Ovary (tissue), 9 donors: ENCODE results near the gene NDC80. TPM values are rescaled to one million over a fixed set of nuclear protein-coding genes. Genes with fewer than 3 reads are reported as not detected.
A peak's percentile ranks its signal among the peaks of the same experiment; 100 is the strongest.

Experiments used
- DNase-seq, 5 donors: peaks; one replicate each; pipeline ENCODE4 v3.0.0-alpha.2; 2019 to 2020
- H3K27ac ChIP-seq, 2 donors: fragments of 200-600 bp; one replicate each; pipeline versions ENCODE4 v1.5.1 to v1.8.0; 2019 to 2022
- H3K27me3 ChIP-seq: fragments of 200-600 bp; one replicate; pipeline ENCODE4 v1.8.0; 2022
- H3K36me3 ChIP-seq: fragments of 200-600 bp; sonication (generic); one replicate; pipeline ENCODE4 v1.5.1; 2019
- H3K4me1 ChIP-seq: one replicate; pipeline ENCODE4 v1.8.1; 2013; ENCODE audit warnings: mild to moderate bottlenecking, moderate library complexity; ENCODE audit not compliant: insufficient read depth
- H3K4me3 ChIP-seq: fragments of 200-600 bp; sonication (generic); one replicate; pipeline ENCODE4 v1.5.1; 2017
- H3K9me3 ChIP-seq, 2 donors: fragments of 200-600 bp in 1 of 2; sonication (generic) in 1 of 2; one replicate each; pipeline versions ENCODE4 v1.5.1 to v1.8.1; 2013 to 2019; ENCODE audit warnings: mild to moderate bottlenecking in 1 of 2, moderate library complexity in 1 of 2
- CTCF ChIP-seq, 3 donors: fragments of 450-650 bp in 2 of 3; fragments of 200-600 bp in 1 of 3; IDR thresholded peaks; one replicate each; pipeline versions ENCODE4 v1.5.1 to v1.8.0; 2016 to 2022; ENCODE audit warnings: antibody characterized with exemption in 3 of 3, mild to moderate bottlenecking in 1 of 3
- EP300 ChIP-seq: sonication (generic); formaldehyde crosslinking; IDR thresholded peaks from one replicate; pipeline ENCODE4 v1.6.1; 2017; ENCODE audit warnings: antibody characterized with exemption
- POLR2A ChIP-seq: fragments of 450-650 bp; IDR thresholded peaks from one replicate; pipeline ENCODE4 v1.6.1; 2017; ENCODE audit warnings: antibody characterized with exemption, mild to moderate bottlenecking, moderate library complexity
- WGBS, 3 donors: extraction: QIAGEN DNeasy Blood & Tissue Kit in 1 of 3; methylation state at CpG; one replicate each; pipeline versions ENCODE4 v1.1.5 to v1.1.7; 2013 to 2017; 5-methylcytosine and 5-hydroxymethylcytosine counted together
- intact Hi-C, 4 donors: fragments of 100-400 bp; cut with DNase I; formaldehyde crosslinking; loops; one replicate each; pipeline versions ENCODE4 v1.11.0 to v1.15.1; 2022 to 2023
- polyA plus RNA-seq, 2 donors: library from polyadenylated mRNA; stranded (reverse); fragments of 200-250 nt in 1 of 2; fragments of 350-450 nt in 1 of 2; fragmentation: Illumina TruSeq in 1 of 2; extraction: RNeasy Lipid Tissue Mini Kit (QIAGEN cat#74804) in 1 of 2; gene quantifications; one replicate each; pipeline ENCODE4 v1.2.3, GENCODE V29; 2013 to 2014
- total RNA-seq, 7 donors: library from RNA; depleted of rRNA in 2 of 7; stranded (reverse); fragments of >200 nt in 2 of 7; fragmentation: NEBNext Ultra II Directional in 3 of 7; extraction: Animal tissue kit (Norgen Biotek cat#: 25700) in 3 of 7; gene quantifications; one replicate each; pipeline versions ENCODE4 v1.1.0 to v1.2.4, GENCODE V29; 2016 to 2023
- donor health status: DM: no; HTN: no; CAD: no; lungs with moderate emphysema.
- donor health status: DM: no; HTN: no; CAD: no.
- donor health status: Bipolar disorder and iron deficiency.
- donor health status: DM: yes; HTN: yes; CAD: no.
- donor health status: DM: no; HTN: no; CAD: no.
- donor health status: DM: yes; HTN: yes; CAD: no.

Gene NDC80
- total and polyA plus RNA-seq, 9 donors = 0.13 to 2.5 (median 0.36) TPM; not detected in 2

GRCh38 chr18:2636126-2636631 is 64.8 kb downstream of the NDC80 start:
- Histone ChIP-seq H3K9me3 (no peaks in the 10 kb centered on the region), H3K4me1 (peaks cover 3% of the 10 kb centered on the region), H3K27ac (peak overlapping the region; percentile 57 to 73), H3K4me3 (no peak overlapping the region), H3K27me3 (no peaks in the 10 kb centered on the region), H3K36me3 (no peaks in the 10 kb centered on the region)
- peak in 1 of 5 donors; percentile 24 for DNase-seq
- 29 to 34% (median 33%) methylated on average over 9 of the region's 9 CpGs for WGBS, 3 donors
- intact Hi-C loops = no loop called here
- TF ChIP-seq EP300 (no peak), CTCF (IDR thresholded peaks at IDR 0.05) (no peak), POLR2A (no peak)

- intact Hi-C loops = no loop called here
- Histone ChIP-seq H3K27ac (no peak overlapping the region), H3K36me3 (no peaks in the 10 kb centered on the region), H3K4me3 (no peak overlapping the region), H3K4me1 (peaks cover 1% of the 10 kb centered on the region), H3K27me3 (no peaks in the 10 kb centered on the region), H3K9me3 (no peaks in the 10 kb centered on the region)
- TF ChIP-seq CTCF (IDR thresholded peaks at IDR 0.05) (no peak), EP300 (no peak), POLR2A (no peak)
- no peak for DNase-seq
- 3 to 11% (median 3%) methylated on average over 2 of the region's 2 CpGs for WGBS, 3 donors
Observed at GRCh38 chr18:2641638-2642037, 70.3 kb downstream of the NDC80 start.

GRCh38 chr18:2642771-2643170 is 71.4 kb downstream of the NDC80 start:
- no peak overlapping the region for H3K4me3 ChIP-seq
- no peaks in the 10 kb centered on the region for H3K27me3 ChIP-seq
- TF ChIP-seq EP300 = no peak
- no peak for TF ChIP-seq POLR2A
- TF ChIP-seq CTCF (IDR thresholded peaks at IDR 0.05) = no peak
- no peaks in the 10 kb centered on the region for H3K36me3 ChIP-seq
- WGBS, 3 donors = 83 to 89% (median 86%) methylated on average over 1 of the region's 1 CpG
- H3K27ac ChIP-seq = no peak overlapping the region
- H3K4me1 ChIP-seq = no peaks in the 10 kb centered on the region
- intact Hi-C loops = no loop called here
- DNase-seq = no peak
- no peaks in the 10 kb centered on the region for H3K9me3 ChIP-seq

GRCh38 chr18:2644535-2644934 is 73.2 kb downstream of the NDC80 start:
- 91 to 96% (median 91%) methylated on average over 1 of the region's 1 CpG for WGBS, 3 donors
- Histone ChIP-seq H3K36me3 (no peaks in the 10 kb centered on the region), H3K27me3 (no peaks in the 10 kb centered on the region), H3K27ac (no peak overlapping the region), H3K4me3 (no peak overlapping the region), H3K9me3 (no peaks in the 10 kb centered on the region), H3K4me1 (no peaks in the 10 kb centered on the region)
- no peak for DNase-seq
- intact Hi-C loops = no loop called here
- TF ChIP-seq POLR2A = no peak
- TF ChIP-seq EP300 = no peak

- WGBS, 3 donors = 86 to 98% (median 92%) methylated on average over 1 of the region's 1 CpG
- TF ChIP-seq POLR2A (no peak), EP300 (no peak), CTCF (IDR thresholded peaks at IDR 0.05) (no peak)
- Histone ChIP-seq H3K4me3 (no peak overlapping the region), H3K27ac (no peak overlapping the region), H3K36me3 (no peaks in the 10 kb centered on the region), H3K27me3 (no peaks in the 10 kb centered on the region), H3K4me1 (no peaks in the 10 kb centered on the region), H3K9me3 (no peaks in the 10 kb centered on the region)
- no peak for DNase-seq
- intact Hi-C loops = loop anchor here in 1 of 4 donors (10.0 kb wide), 1 partner anchor 77 kb away; the partner anchor contains the start of genes METTL4 and NDC80
Observed at GRCh38 chr18:2651981-2652380, 80.6 kb downstream of the NDC80 start.
